Astrocyte (in vitro differentiated cells and primary cell): ENCODE measurements around the gene HAVCR2. TPM values are rescaled to one million over a fixed set of nuclear protein-coding genes. Genes with fewer than 3 reads are reported as not detected.

ENCODE experiments used
- DNase-seq: peaks from one replicate; pipeline ENCODE4 v3.0.0-alpha.2; 2010; ENCODE audit warnings: low read depth
- FAIRE-seq: peaks from 2 replicates; lab custom pipeline; 2011; peaks lifted over from hg19 to GRCh38; lab: Jason Lieb, UNC
- H2AFZ ChIP-seq: 2 replicates; pipeline ENCODE4 v1.6.0; 2012; ENCODE audit warnings: low read depth, low read length, inconsistent platforms
- H3K27ac ChIP-seq: 2 replicates; pipeline ENCODE4 v1.5.1; 2011; ENCODE audit warnings: low read depth, low read length, inconsistent platforms
- H3K27me3 ChIP-seq: 2 replicates; pipeline ENCODE4 v1.6.0; 2011; ENCODE audit warnings: low read length, inconsistent platforms; ENCODE audit not compliant: insufficient read depth
- H3K36me3 ChIP-seq: 2 replicates; pipeline ENCODE4 v1.5.1; 2011; ENCODE audit warnings: low read length, inconsistent platforms; ENCODE audit not compliant: insufficient read depth
- H3K4me1 ChIP-seq: 2 replicates; pipeline ENCODE4 v1.5.1; 2011; ENCODE audit warnings: low read length, inconsistent platforms; ENCODE audit not compliant: insufficient read depth
- H3K4me2 ChIP-seq: 2 replicates; pipeline ENCODE4 v1.6.0; 2012; ENCODE audit warnings: low read length, inconsistent platforms
- H3K4me3 ChIP-seq: 2 replicates; pipeline ENCODE4 v1.5.1; 2011; ENCODE audit warnings: low read depth, mild to moderate bottlenecking, low read length, inconsistent platforms; ENCODE audit not compliant: insufficient read depth
- H3K79me2 ChIP-seq: 2 replicates; pipeline ENCODE4 v1.6.0; 2012; ENCODE audit warnings: mild to moderate bottlenecking, low read length, inconsistent platforms; ENCODE audit not compliant: insufficient read depth
- H3K9ac ChIP-seq: 2 replicates; pipeline ENCODE4 v1.6.0; 2012; ENCODE audit warnings: mild to moderate bottlenecking, low read length, inconsistent platforms
- H3K9me3 ChIP-seq: 2 replicates; pipeline ENCODE4 v1.5.1; 2012; ENCODE audit warnings: low read depth, mild to moderate bottlenecking, low read length, inconsistent platforms; ENCODE audit not compliant: insufficient read depth
- H4K20me1 ChIP-seq: 2 replicates; pipeline ENCODE4 v1.6.0; 2012; ENCODE audit warnings: low read length, inconsistent platforms; ENCODE audit not compliant: insufficient read depth
- H3K27ac Mint-ChIP-seq: one replicate; pipeline ENCODE4 v1.8.0; 2021; ENCODE audit warnings: mild to moderate bottlenecking, mixed read lengths; ENCODE audit not compliant: unreplicated experiment
- H3K27me3 Mint-ChIP-seq: one replicate; pipeline ENCODE4 v1.8.0; 2021; ENCODE audit warnings: low read depth, mixed read lengths; ENCODE audit not compliant: unreplicated experiment
- H3K36me3 Mint-ChIP-seq: one replicate; pipeline ENCODE4 v1.8.0; 2021; ENCODE audit warnings: low read depth, mixed read lengths; ENCODE audit not compliant: unreplicated experiment
- H3K4me1 Mint-ChIP-seq: one replicate; pipeline ENCODE4 v1.8.0; 2021; ENCODE audit warnings: low read depth, mixed read lengths; ENCODE audit not compliant: unreplicated experiment
- H3K4me3 Mint-ChIP-seq: one replicate; pipeline ENCODE4 v1.8.0; 2021; ENCODE audit warnings: mild to moderate bottlenecking, moderate library complexity, mixed read lengths; ENCODE audit not compliant: unreplicated experiment
- H3K9me3 Mint-ChIP-seq: one replicate; pipeline ENCODE4 v1.8.0; 2021; ENCODE audit warnings: mild to moderate bottlenecking, mixed read lengths; ENCODE audit not compliant: unreplicated experiment
- CTCF ChIP-seq: IDR thresholded peaks from 2 replicates; pipeline ENCODE4 v1.5.1; 2011; ENCODE audit warnings: low read depth, mild to moderate bottlenecking, inconsistent platforms, low read length, moderate library complexity; ENCODE audit not compliant: insufficient read depth
- EZH2 ChIP-seq: IDR thresholded peaks from 2 replicates; pipeline ENCODE4 v1.6.1; 2012; ENCODE audit warnings: mild to moderate bottlenecking, low read length, inconsistent platforms; ENCODE audit not compliant: insufficient read depth
- total RNA-seq: library from RNA; stranded (reverse); gene quantifications from 2 replicates; pipeline ENCODE4 v1.2.1, GENCODE V29; 2021

The HAVCR2 gene
- total RNA-seq, 1 donor from 2014 or later: 7.4 TPM

GRCh38 chr5:157116483-157116954 is 7.7 kb upstream of the HAVCR2 start:
- Mint-ChIP-seq H3K4me3 (no peak overlapping the region), H3K27me3 (no peaks in the 10 kb centered on the region), H3K4me1 (peaks cover 12% of the 10 kb centered on the region), H3K9me3 (peaks cover 9% of the 10 kb centered on the region), H3K27ac (no peak overlapping the region), H3K36me3 (no peaks in the 10 kb centered on the region)
- Histone ChIP-seq H3K9me3 (no peaks in the 10 kb centered on the region), H3K4me3 (no peak overlapping the region), H3K27ac (no peak overlapping the region), H2AFZ (no peak overlapping the region), H3K9ac (no peak overlapping the region), H3K36me3 (no peaks in the 10 kb centered on the region), H3K27me3 (no peaks in the 10 kb centered on the region), H3K4me2 (no peak overlapping the region), H3K4me1 (no peaks in the 10 kb centered on the region), H4K20me1 (no peaks in the 10 kb centered on the region), H3K79me2 (no peaks in the 10 kb centered on the region)
- FAIRE-seq (no peak), DNase-seq (no peak)
- TF ChIP-seq EZH2: no peak
- no peak for TF ChIP-seq CTCF

- Histone ChIP-seq H3K4me1 (no peaks in the 10 kb centered on the region), H3K9me3 (no peaks in the 10 kb centered on the region), H3K27ac (no peak overlapping the region), H4K20me1 (no peaks in the 10 kb centered on the region), H2AFZ (no peak overlapping the region), H3K9ac (no peak overlapping the region), H3K36me3 (no peaks in the 10 kb centered on the region), H3K27me3 (no peaks in the 10 kb centered on the region), H3K79me2 (no peaks in the 10 kb centered on the region), H3K4me2 (no peak overlapping the region), H3K4me3 (no peak overlapping the region)
- Mint-ChIP-seq H3K4me3 (no peak overlapping the region), H3K9me3 (no peaks in the 10 kb centered on the region), H3K27ac (no peak overlapping the region), H3K36me3 (no peaks in the 10 kb centered on the region), H3K27me3 (no peaks in the 10 kb centered on the region), H3K4me1 (peaks cover 12% of the 10 kb centered on the region)
- DNase-seq: no peak
- FAIRE-seq: no peak
- TF ChIP-seq CTCF: no peak
- no peak for TF ChIP-seq EZH2
Measured at GRCh38 chr5:157115502-157115901, 6.7 kb upstream of the HAVCR2 start.

DNA sequence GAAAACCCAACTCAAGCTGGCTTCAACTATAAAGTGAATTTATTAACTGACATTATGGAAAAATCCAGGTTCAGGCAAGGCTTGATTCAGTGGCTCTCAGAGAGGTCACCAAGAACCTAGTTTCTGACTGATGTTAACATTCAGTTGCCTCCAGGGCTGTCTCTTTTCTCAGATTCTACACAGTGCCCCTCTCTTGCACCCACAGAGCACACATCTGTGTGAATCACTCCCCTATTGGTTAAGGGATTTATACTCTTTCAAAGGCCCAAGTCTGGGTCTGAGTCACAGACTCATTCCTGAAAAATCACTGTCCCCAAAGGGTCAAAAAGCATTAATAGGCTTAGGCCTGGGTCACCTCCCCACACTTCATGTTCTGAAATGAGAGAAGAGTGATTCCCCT is 6.2 kb upstream of the HAVCR2 start:
- H3K36me3 Mint-ChIP-seq: no peaks in the 10 kb centered on the region
- no peaks in the 10 kb centered on the region for H3K79me2 ChIP-seq
- no peaks in the 10 kb centered on the region for H3K36me3 ChIP-seq
- no peaks in the 10 kb centered on the region for H4K20me1 ChIP-seq
- no peaks in the 10 kb centered on the region for H3K27me3 Mint-ChIP-seq
- FAIRE-seq (no peak), DNase-seq (no peak)
- no peak overlapping the region for H3K27ac ChIP-seq
- H3K9ac ChIP-seq: no peak overlapping the region
- H3K4me2 ChIP-seq: no peak overlapping the region
- no peak overlapping the region for H2AFZ ChIP-seq
- H3K4me1 ChIP-seq: no peaks in the 10 kb centered on the region
- no peak overlapping the region for H3K27ac Mint-ChIP-seq
- no peaks in the 10 kb centered on the region for H3K9me3 Mint-ChIP-seq
- H3K9me3 ChIP-seq: no peaks in the 10 kb centered on the region
- no peak overlapping the region for H3K4me3 ChIP-seq
- H3K27me3 ChIP-seq: no peaks in the 10 kb centered on the region
- no peak overlapping the region for H3K4me3 Mint-ChIP-seq
- TF ChIP-seq EZH2: no peak
- no peak for TF ChIP-seq CTCF
- peaks cover 13% of the 10 kb centered on the region for H3K4me1 Mint-ChIP-seq
